PC-9 (cell line): Measurements from ENCODE around the gene TLE4. TPM values are rescaled to one million over a fixed set of nuclear protein-coding genes. Genes with fewer than 3 reads are reported as not detected.

Experiments used
- BruUV-seq: library from RNA; stranded (reverse); fragments of 400-500 nt; replicated peaks from 2 replicates; lab custom pipeline; 2021; lab: Mats Ljungman, UMichigan
- CTCF ChIA-PET: fragments of 300-600 bp; sonication (Branson Sonifier 250); formaldehyde crosslinking; loops from one replicate; lab custom pipeline; 2022; ENCODE audit warnings: antibody characterized with exemption; lab: Charles Lee
- POLR2A ChIA-PET: fragments of 300-600 bp; sonication (Branson Sonifier 250); formaldehyde crosslinking; loops from one replicate; lab custom pipeline; 2022; ENCODE audit warnings: antibody characterized with exemption; ENCODE audit not compliant: unreplicated experiment; lab: Charles Lee
- DNase-seq, 2 experiments: peaks; one replicate each; pipeline versions ENCODE4 v3.0.0 to v3.0.0-alpha.2; 2015 to 2022; ENCODE audit warnings: mixed read lengths in 1 of 2
- H2AFZ ChIP-seq: fragments of 200-600 bp; sonication (generic); 2 replicates; pipeline ENCODE4 v1.8.1; 2017; ENCODE audit warnings: antibody characterized with exemption
- H3F3A ChIP-seq: fragments of 200-600 bp; sonication (generic); 2 replicates; pipeline ENCODE4 v1.8.1; 2017; ENCODE audit warnings: antibody characterized with exemption, mild to moderate bottlenecking, low read depth; ENCODE audit not compliant: insufficient read depth
- H3K27ac ChIP-seq: fragments of 200-600 bp; sonication (generic); 2 replicates; pipeline ENCODE4 v1.6.1; 2016; ENCODE audit warnings: mixed run types
- H3K27me3 ChIP-seq: fragments of 200-600 bp; sonication (generic); 2 replicates; pipeline ENCODE4 v1.6.1; 2016; ENCODE audit warnings: low read depth, mixed run types; ENCODE audit not compliant: insufficient read depth
- H3K36me3 ChIP-seq: fragments of 200-600 bp; sonication (generic); 2 replicates; pipeline ENCODE4 v1.6.1; 2016; ENCODE audit warnings: low read depth, mixed run types
- H3K4me1 ChIP-seq: fragments of 200-600 bp; sonication (generic); replicated peaks from 2 replicates; pipeline ENCODE4 v1.6.1; 2016; ENCODE audit warnings: mixed run types; ENCODE audit not compliant: insufficient read depth
- H3K4me2 ChIP-seq: fragments of 200-600 bp; sonication (generic); 2 replicates; pipeline ENCODE4 v1.6.1; 2017; ENCODE audit warnings: mixed run types
- H3K4me3 ChIP-seq: fragments of 200-600 bp; sonication (generic); 2 replicates; pipeline ENCODE4 v1.6.1; 2016; ENCODE audit warnings: mixed run types
- H3K79me2 ChIP-seq: fragments of 200-600 bp; sonication (generic); 2 replicates; pipeline ENCODE4 v1.6.1; 2017; ENCODE audit warnings: low read depth, mixed run types
- H3K9me2 ChIP-seq: fragments of 200-600 bp; sonication (generic); 2 replicates; pipeline ENCODE4 v1.8.1; 2017; ENCODE audit warnings: mild to moderate bottlenecking; ENCODE audit not compliant: insufficient read depth
- H3K9me3 ChIP-seq: fragments of 200-600 bp; sonication (generic); 2 replicates; pipeline ENCODE4 v1.8.1; 2016; ENCODE audit warnings: low read depth; ENCODE audit not compliant: insufficient read depth
- H4K20me1 ChIP-seq: fragments of 200-600 bp; sonication (generic); 2 replicates; pipeline ENCODE4 v1.8.1; 2017; ENCODE audit not compliant: insufficient read depth
- EZH2 ChIP-seq: fragments of 200-600 bp; sonication (generic); IDR thresholded peaks from 2 replicates; pipeline ENCODE4 v1.8.0; 2017; ENCODE audit warnings: antibody characterized with exemption, low read depth
- intact Hi-C: fragments of 100-400 bp; cut with micrococcal nuclease; formaldehyde crosslinking; loops from one replicate; pipeline ENCODE4 v1.10.0; 2022; ENCODE audit not compliant: unreplicated experiment
- total RNA-seq: library from RNA; stranded (reverse); gene quantifications from 2 replicates; pipeline ENCODE4 v1.2.3, GENCODE V29; 2021
- TF ChIP-seq, protein P1 (sequence below): fragments of 200-600 bp; sonication (generic); conservative IDR thresholded peaks from 2 replicates; pipeline ENCODE4 v1.6.1; 2017; ENCODE audit warnings: mixed run types, antibody characterized with exemption, mild to moderate bottlenecking, moderate library complexity

Gene TLE4
- total RNA-seq, 1 experiment from 2014 or later, result not detected

- H3K4me1 ChIP-seq, result no peaks in the 10 kb centered on the region
- ChIA-PET POLR2A (no interaction called here), CTCF (no interaction called here)
- no peak overlapping the region for H3K27ac ChIP-seq
- DNase-seq, result no peak
- H3K4me3 ChIP-seq, result no peak overlapping the region
- BruUV-seq, result no TSS peak
- H3K9me2 ChIP-seq, result no peaks in the 10 kb centered on the region
- no peak overlapping the region for H3K4me2 ChIP-seq
- no peaks in the 10 kb centered on the region for H3K79me2 ChIP-seq
- H2AFZ ChIP-seq, result no peak overlapping the region
- H3K9me3 ChIP-seq, result no peaks in the 10 kb centered on the region
- H3F3A ChIP-seq, result no peaks in the 10 kb centered on the region
- intact Hi-C loops, result no loop called here
- peaks cover 37% of the 10 kb centered on the region for H3K27me3 ChIP-seq
- TF ChIP-seq, protein P1, sequence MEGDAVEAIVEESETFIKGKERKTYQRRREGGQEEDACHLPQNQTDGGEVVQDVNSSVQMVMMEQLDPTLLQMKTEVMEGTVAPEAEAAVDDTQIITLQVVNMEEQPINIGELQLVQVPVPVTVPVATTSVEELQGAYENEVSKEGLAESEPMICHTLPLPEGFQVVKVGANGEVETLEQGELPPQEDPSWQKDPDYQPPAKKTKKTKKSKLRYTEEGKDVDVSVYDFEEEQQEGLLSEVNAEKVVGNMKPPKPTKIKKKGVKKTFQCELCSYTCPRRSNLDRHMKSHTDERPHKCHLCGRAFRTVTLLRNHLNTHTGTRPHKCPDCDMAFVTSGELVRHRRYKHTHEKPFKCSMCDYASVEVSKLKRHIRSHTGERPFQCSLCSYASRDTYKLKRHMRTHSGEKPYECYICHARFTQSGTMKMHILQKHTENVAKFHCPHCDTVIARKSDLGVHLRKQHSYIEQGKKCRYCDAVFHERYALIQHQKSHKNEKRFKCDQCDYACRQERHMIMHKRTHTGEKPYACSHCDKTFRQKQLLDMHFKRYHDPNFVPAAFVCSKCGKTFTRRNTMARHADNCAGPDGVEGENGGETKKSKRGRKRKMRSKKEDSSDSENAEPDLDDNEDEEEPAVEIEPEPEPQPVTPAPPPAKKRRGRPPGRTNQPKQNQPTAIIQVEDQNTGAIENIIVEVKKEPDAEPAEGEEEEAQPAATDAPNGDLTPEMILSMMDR, result no peak
- no peak for TF ChIP-seq EZH2
- H3K36me3 ChIP-seq, result no peaks in the 10 kb centered on the region
- no peaks in the 10 kb centered on the region for H4K20me1 ChIP-seq
Observed at GRCh38 chr9:79632060-79632459, 60.3 kb downstream of the TLE4 start.

GRCh38 chr9:79632705-79633104 is 60.9 kb downstream of the TLE4 start:
- Histone ChIP-seq H3K27ac (no peak overlapping the region), H3F3A (no peaks in the 10 kb centered on the region), H3K79me2 (no peaks in the 10 kb centered on the region), H3K9me3 (no peaks in the 10 kb centered on the region), H3K36me3 (no peaks in the 10 kb centered on the region), H2AFZ (no peak overlapping the region), H3K4me1 (no peaks in the 10 kb centered on the region), H3K9me2 (no peaks in the 10 kb centered on the region), H4K20me1 (no peaks in the 10 kb centered on the region), H3K27me3 (peaks cover 37% of the 10 kb centered on the region), H3K4me2 (no peak overlapping the region), H3K4me3 (no peak overlapping the region)
- DNase-seq, result no peak
- POLR2A ChIA-PET, result interaction anchor here (0.6 kb wide), 1 partner anchor 232 kb away, joined by 3 read pairs; no protein-coding TSS in a partner anchor
- intact Hi-C loops, result no loop called here
- CTCF ChIA-PET, result no interaction called here
- no peak for TF ChIP-seq EZH2
- TF ChIP-seq, protein P1, result no peak
- no TSS peak for BruUV-seq

- Histone ChIP-seq H4K20me1 (no peaks in the 10 kb centered on the region), H3K4me2 (no peak overlapping the region), H3K4me3 (no peak overlapping the region), H3K9me3 (no peaks in the 10 kb centered on the region), H3K9me2 (no peaks in the 10 kb centered on the region), H3K27me3 (peaks cover 37% of the 10 kb centered on the region), H3K27ac (no peak overlapping the region), H3K79me2 (no peaks in the 10 kb centered on the region), H2AFZ (no peak overlapping the region), H3K4me1 (no peaks in the 10 kb centered on the region), H3F3A (no peaks in the 10 kb centered on the region), H3K36me3 (no peaks in the 10 kb centered on the region)
- POLR2A ChIA-PET, result interaction anchor here (0.6 kb wide), 1 partner anchor 233 kb away, joined by 3 read pairs; no protein-coding TSS in a partner anchor
- intact Hi-C loops, result no loop called here
- TF ChIP-seq, protein P1, result no peak
- TF ChIP-seq EZH2, result no peak
- BruUV-seq, result no TSS peak
- DNase-seq, result no peak
- CTCF ChIA-PET, result no interaction called here
Observed at GRCh38 chr9:79633558-79633957, 61.8 kb downstream of the TLE4 start.
